GM12865 (cell line): ENCODE data around the gene STPG2.
"Not testable (repeated sequence)": the region's sequence is repeated elsewhere in the genome, so short reads cannot be mapped to it uniquely, and the experiment has no call there.

Source experiments
- DNase-seq: peaks from one replicate; pipeline ENCODE4 v3.0.0; 2010; ENCODE audit warnings: low read depth
- H3K4me3 ChIP-seq: 2 replicates; pipeline ENCODE4 v1.5.1; 2011; ENCODE audit warnings: mild to moderate bottlenecking, low read depth, low read length, control low read depth
- CTCF ChIP-seq: IDR thresholded peaks from 2 replicates; pipeline ENCODE4 v1.5.1; 2011; ENCODE audit warnings: low read length, control low read depth, low read depth, inconsistent platforms; ENCODE audit not compliant: insufficient read depth; ENCODE audit errors: missing control alignments

Gene STPG2

DNA sequence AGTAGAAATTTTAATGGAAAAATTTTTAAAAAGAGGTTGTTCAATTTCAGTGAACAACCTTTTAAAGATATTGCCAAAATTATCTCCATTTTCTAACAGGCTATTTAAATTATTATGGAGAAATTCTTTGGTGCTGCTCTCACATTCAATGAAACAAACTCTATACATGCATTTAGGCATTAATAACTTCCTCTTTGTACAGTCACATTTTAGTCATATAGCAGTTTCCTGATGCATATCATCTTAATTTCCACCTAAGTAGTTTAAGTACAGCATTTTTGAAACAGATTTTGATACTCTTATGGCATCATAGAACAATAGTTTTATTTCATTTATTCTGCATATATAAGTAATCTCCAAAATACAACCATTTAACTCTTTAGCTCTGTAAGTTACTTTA, 500.1 kb downstream of the STPG2 start:
- DNase-seq, result no peak
- H3K4me3 ChIP-seq, result no peak overlapping the region
- TF ChIP-seq CTCF, result no peak

GRCh38 chr4:97639961-97640360, 503.3 kb downstream of the STPG2 start:
- no peak for TF ChIP-seq CTCF
- no peak for DNase-seq
- no peak overlapping the region for H3K4me3 ChIP-seq

DNA sequence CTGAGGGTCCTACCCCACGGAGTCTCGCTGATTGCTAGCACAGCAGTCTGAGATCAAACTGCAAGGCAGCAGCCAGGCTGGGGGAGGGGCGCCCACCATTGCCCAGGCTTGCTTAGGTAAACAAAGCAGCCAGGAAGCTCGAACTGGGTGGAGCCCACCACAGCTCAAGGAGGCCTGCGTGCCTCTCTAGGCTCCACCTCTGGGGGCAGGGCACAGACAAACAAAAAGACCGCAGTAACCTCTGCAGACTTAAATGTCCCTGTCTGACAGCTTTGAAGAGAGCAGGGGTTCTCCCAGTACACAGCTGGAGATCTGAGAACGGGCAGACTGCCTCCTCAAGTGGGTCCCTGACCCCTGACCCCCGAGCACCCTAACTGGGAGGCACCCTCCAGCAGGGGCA, 509.4 kb downstream of the STPG2 start:
- not testable (repeated sequence) for H3K4me3 ChIP-seq, DNase-seq

DNA sequence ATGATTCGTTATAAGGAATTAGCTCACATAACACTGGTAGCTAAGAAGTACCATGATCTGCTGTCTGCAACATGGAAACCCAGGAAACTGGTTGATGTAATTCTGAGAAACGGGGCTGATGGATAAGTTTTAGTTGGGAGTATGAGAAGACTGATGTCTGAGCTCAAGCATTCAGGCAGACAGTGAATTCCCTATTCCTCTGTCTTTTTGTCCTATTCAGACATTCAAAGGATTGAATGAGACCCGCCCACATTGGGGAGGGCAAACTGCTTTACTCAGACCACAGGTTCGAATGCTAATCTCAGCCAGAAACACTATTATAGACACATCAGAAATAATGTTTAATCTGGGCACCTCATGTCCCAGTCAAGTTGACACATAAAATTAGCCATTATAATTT, 515.5 kb downstream of the STPG2 start:
- H3K4me3 ChIP-seq, result no peak overlapping the region
- TF ChIP-seq CTCF, result no peak
- DNase-seq, result no peak

DNA sequence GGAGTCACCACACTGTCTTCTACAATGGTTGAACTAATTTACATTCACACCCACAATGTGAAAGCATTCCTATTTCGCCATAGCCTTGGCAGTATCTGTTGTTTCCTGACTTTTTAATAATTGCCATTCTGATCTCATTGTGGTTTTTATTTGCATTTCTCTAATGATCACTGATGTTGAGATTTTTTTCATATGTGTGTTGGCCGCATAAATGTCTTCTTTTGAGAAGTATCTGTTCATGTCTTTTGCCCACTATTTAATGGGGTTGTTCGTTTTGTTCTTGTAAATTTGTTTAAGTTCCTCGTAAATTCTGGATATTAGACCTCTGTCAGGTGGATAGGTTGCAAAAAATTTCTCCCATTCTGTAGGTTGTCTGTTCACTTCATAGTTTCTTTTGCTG, 519.1 kb downstream of the STPG2 start:
- no peak overlapping the region for H3K4me3 ChIP-seq
- no peak for TF ChIP-seq CTCF
- DNase-seq, result no peak

DNA sequence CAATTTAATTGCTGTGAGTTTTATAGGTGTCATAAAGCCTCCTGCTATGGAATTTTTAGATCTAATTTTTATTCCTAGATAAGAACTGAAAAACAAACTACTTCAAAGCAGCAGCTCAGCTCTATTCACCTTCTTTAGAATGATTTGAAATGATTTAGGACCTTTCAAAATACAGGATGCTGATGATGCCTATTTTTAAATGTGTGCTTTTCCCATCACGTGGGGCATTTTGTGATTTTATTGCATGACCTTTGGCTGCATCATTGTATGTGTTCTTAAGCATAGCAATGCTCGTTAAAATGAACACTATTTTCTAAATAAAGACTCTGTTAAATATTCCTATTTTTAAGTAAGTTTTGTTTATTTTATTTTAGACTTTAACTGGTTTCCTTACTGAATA, 537.3 kb downstream of the STPG2 start:
- no peak for TF ChIP-seq CTCF
- no peak overlapping the region for H3K4me3 ChIP-seq
- DNase-seq, result no peak

GRCh38 chr4:97593248-97593647, 550.0 kb downstream of the STPG2 start:
- no peak for DNase-seq
- TF ChIP-seq CTCF, result no peak
- H3K4me3 ChIP-seq, result no peak overlapping the region

- TF ChIP-seq CTCF, result no peak
- H3K4me3 ChIP-seq, result no peak overlapping the region
- no peak for DNase-seq
Measured at GRCh38 chr4:97590266-97590665, 553.0 kb downstream of the STPG2 start.
